H9 (cell line): ENCODE measurements around the gene ABCB8. TPM values are rescaled to one million over a fixed set of nuclear protein-coding genes. Genes with fewer than 3 reads are reported as not detected.

ENCODE experiments used
- DNase-seq: peaks from one replicate; pipeline ENCODE4 v3.0.0-alpha.2; 2017
- H2AFZ ChIP-seq: one replicate; pipeline ENCODE4 v1.6.1; 2013; ENCODE audit warnings: mild to moderate bottlenecking, low read length, control low read depth, moderate library complexity
- H2AK5ac ChIP-seq: 2 replicates; pipeline ENCODE4 v1.6.1; 2013; ENCODE audit warnings: low read length, control low read depth, mixed read lengths; ENCODE audit not compliant: insufficient read length
- H2BK120ac ChIP-seq: one replicate; pipeline ENCODE4 v1.6.1; 2013; ENCODE audit warnings: low read depth, mild to moderate bottlenecking, low read length, control low read depth, inconsistent platforms; ENCODE audit not compliant: poor library complexity, severe bottlenecking
- H2BK12ac ChIP-seq: 2 replicates; pipeline ENCODE4 v1.6.1; 2013; ENCODE audit warnings: low read length, control low read depth, mixed read lengths, low read depth; ENCODE audit not compliant: insufficient read length
- H2BK15ac ChIP-seq: 2 replicates; pipeline ENCODE4 v1.6.1; 2013; ENCODE audit warnings: low read depth, low read length, control low read depth
- H2BK20ac ChIP-seq: one replicate; pipeline ENCODE4 v1.6.1; 2013; ENCODE audit warnings: low read depth, mild to moderate bottlenecking, low read length, control low read depth, inconsistent platforms; ENCODE audit not compliant: poor library complexity, severe bottlenecking
- H2BK5ac ChIP-seq: 2 replicates; pipeline ENCODE4 v1.6.1; 2013; ENCODE audit warnings: low read length, control low read depth, mixed read lengths; ENCODE audit not compliant: insufficient read length
- H3K14ac ChIP-seq: 2 replicates; pipeline ENCODE4 v1.6.1; 2013; ENCODE audit warnings: low read length, control low read depth; ENCODE audit not compliant: insufficient read depth
- H3K18ac ChIP-seq: 2 replicates; pipeline ENCODE4 v1.6.1; 2013; ENCODE audit warnings: low read depth, mild to moderate bottlenecking, mixed read lengths, low read length, control low read depth; ENCODE audit not compliant: insufficient read length
- H3K23ac ChIP-seq: 2 replicates; pipeline ENCODE4 v1.6.1; 2013; ENCODE audit warnings: low read length, control low read depth, mixed read lengths, low read depth; ENCODE audit not compliant: insufficient read length
- H3K23me2 ChIP-seq: 2 replicates; pipeline ENCODE4 v1.6.1; 2013; ENCODE audit warnings: low read depth, mild to moderate bottlenecking, mixed read lengths, low read length, control low read depth; ENCODE audit not compliant: insufficient read length, poor library complexity, severe bottlenecking
- H3K27ac ChIP-seq: 2 replicates; pipeline ENCODE4 v1.5.1; 2013; ENCODE audit warnings: low read length, control low read depth, mixed read lengths, low read depth; ENCODE audit not compliant: insufficient read length
- H3K27me3 ChIP-seq: 2 replicates; pipeline ENCODE4 v1.6.1; 2013; ENCODE audit warnings: low read length, control low read depth, inconsistent platforms; ENCODE audit not compliant: insufficient read depth
- H3K4ac ChIP-seq: 2 replicates; pipeline ENCODE4 v1.6.1; 2013; ENCODE audit warnings: low read depth, mild to moderate bottlenecking, control low read depth, inconsistent platforms, low read length, moderate library complexity
- H3K4me1 ChIP-seq: 2 replicates; pipeline ENCODE4 v1.6.1; 2013; ENCODE audit warnings: low read length, control low read depth, inconsistent platforms; ENCODE audit not compliant: insufficient read depth
- H3K4me2 ChIP-seq: 2 replicates; pipeline ENCODE4 v1.6.1; 2013; ENCODE audit warnings: low read length, control low read depth, mixed read lengths; ENCODE audit not compliant: insufficient read length, insufficient read depth
- H3K56ac ChIP-seq: 2 replicates; pipeline ENCODE4 v1.6.1; 2013; ENCODE audit warnings: low read depth, mild to moderate bottlenecking, mixed read lengths, low read length, control low read depth; ENCODE audit not compliant: insufficient read length
- H3K79me1 ChIP-seq: 2 replicates; pipeline ENCODE4 v1.6.1; 2013; ENCODE audit warnings: low read depth, mild to moderate bottlenecking, moderate library complexity, low read length, control low read depth, inconsistent platforms; ENCODE audit not compliant: insufficient read depth, poor library complexity, severe bottlenecking
- H3K79me2 ChIP-seq: 2 replicates; pipeline ENCODE4 v1.6.1; 2013; ENCODE audit warnings: low read length, control low read depth, inconsistent platforms; ENCODE audit not compliant: insufficient read depth
- H3K9ac ChIP-seq: 2 replicates; pipeline ENCODE4 v1.6.1; 2013; ENCODE audit warnings: low read length, control low read depth, mixed read lengths; ENCODE audit not compliant: insufficient read length; ENCODE audit errors: extremely low read depth
- H3K9me3 ChIP-seq: one replicate; pipeline ENCODE4 v1.6.1; 2013; ENCODE audit warnings: low read depth, low read length, inconsistent platforms; ENCODE audit not compliant: control insufficient read depth
- H3T11ph ChIP-seq: one replicate; pipeline ENCODE4 v1.6.1; 2013; ENCODE audit warnings: mild to moderate bottlenecking, low read length, control low read depth, inconsistent platforms
- H4K20me1 ChIP-seq: one replicate; pipeline ENCODE4 v1.6.1; 2013; ENCODE audit not compliant: control insufficient read depth, insufficient read length, insufficient read depth
- H4K5ac ChIP-seq: 2 replicates; pipeline ENCODE4 v1.6.1; 2013; ENCODE audit warnings: low read depth, mild to moderate bottlenecking, mixed read lengths, low read length, control low read depth; ENCODE audit not compliant: insufficient read length
- H4K8ac ChIP-seq: replicated peaks from 2 replicates; pipeline ENCODE4 v1.6.1; 2013; ENCODE audit warnings: low read length, control low read depth, mixed read lengths, low read depth; ENCODE audit not compliant: insufficient read length
- H4K91ac ChIP-seq: 2 replicates; pipeline ENCODE4 v1.6.1; 2013; ENCODE audit warnings: low read depth, mild to moderate bottlenecking, moderate library complexity, mixed read lengths, low read length, control low read depth; ENCODE audit not compliant: insufficient read length
- H3K27ac Mint-ChIP-seq, 3 experiments: 2 replicates in 2 of 3; 3 replicates in 1 of 3; pipeline ENCODE4 v1.8.0; 2020 to 2021; ENCODE audit warnings: mixed read lengths in 3 of 3, mild to moderate bottlenecking in 1 of 3, moderate library complexity in 1 of 3
- H3K27me3 Mint-ChIP-seq: 2 replicates; pipeline ENCODE4 v1.8.0; 2021; ENCODE audit warnings: low read depth, mild to moderate bottlenecking, moderate library complexity, mixed read lengths
- H3K36me3 Mint-ChIP-seq, 3 experiments: 2 replicates in 2 of 3; 3 replicates in 1 of 3; pipeline ENCODE4 v1.8.0; 2020 to 2021; ENCODE audit warnings: low read depth in 3 of 3, mixed read lengths in 3 of 3; ENCODE audit not compliant: insufficient read depth in 1 of 3
- H3K4me1 Mint-ChIP-seq, 2 experiments: 2 replicates each; pipeline ENCODE4 v1.8.0; 2020; ENCODE audit warnings: mixed read lengths in 2 of 2
- H3K4me3 Mint-ChIP-seq, 2 experiments: 2 replicates in 1 of 2; 3 replicates in 1 of 2; pipeline ENCODE4 v1.8.0; 2020 to 2021; ENCODE audit warnings: mild to moderate bottlenecking in 2 of 2, mixed read lengths in 2 of 2, moderate library complexity in 1 of 2
- H3K9me3 Mint-ChIP-seq, 2 experiments: 2 replicates in 1 of 2; 3 replicates in 1 of 2; pipeline ENCODE4 v1.8.0; 2020; ENCODE audit warnings: mild to moderate bottlenecking in 2 of 2, mixed read lengths in 2 of 2, moderate library complexity in 1 of 2
- CTCF ChIP-seq: fragments of 200-600 bp; sonication (generic); conservative IDR thresholded peaks from 3 replicates; pipeline ENCODE4 v1.8.0; 2021; ENCODE audit warnings: antibody characterized with exemption, mild to moderate bottlenecking
- WGBS: extraction: QIAGEN DNeasy Blood & Tissue Kit; methylation state at CpG from one replicate; pipeline ENCODE4 v1.1.7; 2013; ENCODE audit warnings: missing lambda C conversion rate, low lambda C conversion rate, mixed read lengths; ENCODE audit not compliant: insufficient read length; ENCODE audit errors: extremely low coverage; 5-methylcytosine and 5-hydroxymethylcytosine counted together
- total RNA-seq: library from RNA; stranded (reverse); gene quantifications from 2 replicates; pipeline ENCODE4 v1.2.1, GENCODE V29; 2021

ABCB8 gene
- total RNA-seq, 1 experiment from 2014 or later, result 22.1 TPM

GRCh38 chr7:150994141-150994837 is 34.0 kb upstream of the ABCB8 start:
- peaks cover 9 to 15% of the 10 kb centered on the region in 2 experiments for H3K9me3 Mint-ChIP-seq
- no peak overlapping the region for H2BK120ac ChIP-seq
- no peak overlapping the region for H2BK12ac ChIP-seq
- H3K56ac ChIP-seq, result no peak overlapping the region
- H2AK5ac ChIP-seq, result no peak overlapping the region
- H3K4me1 Mint-ChIP-seq, result peaks cover 5 to 28% of the 10 kb centered on the region in 2 experiments
- peaks cover 14% of the 10 kb centered on the region for H3K27me3 Mint-ChIP-seq
- H3K9ac ChIP-seq, result no peak overlapping the region
- no peak overlapping the region for H2BK20ac ChIP-seq
- no peak overlapping the region for H3T11ph ChIP-seq
- H3K14ac ChIP-seq, result no peak overlapping the region
- H3K36me3 Mint-ChIP-seq, result peaks cover 0 to 12% (median 5%) of the 10 kb centered on the region in 3 experiments; a peak in 4 of 7 replicates
- H3K9me3 ChIP-seq, result no peaks in the 10 kb centered on the region
- H3K23ac ChIP-seq, result no peak overlapping the region
- no peaks in the 10 kb centered on the region for H3K27me3 ChIP-seq
- H3K4me2 ChIP-seq, result no peak overlapping the region
- no peaks in the 10 kb centered on the region; the same call in 1 of the 2 replicates for H3K4me1 ChIP-seq
- no peak for DNase-seq
- no peak overlapping the region for H3K18ac ChIP-seq
- TF ChIP-seq CTCF, result no peak
- no peak overlapping the region for H3K4ac ChIP-seq
- H2BK15ac ChIP-seq, result no peak overlapping the region
- H3K27ac ChIP-seq, result no peak overlapping the region
- H4K8ac ChIP-seq, result no peak overlapping the region
- H2AFZ ChIP-seq, result no peak overlapping the region
- no peaks in the 10 kb centered on the region for H3K79me2 ChIP-seq
- no peaks in the 10 kb centered on the region for H3K79me1 ChIP-seq
- WGBS, result no CpG with 5 or more reads among the region's 15 CpGs
- H3K23me2 ChIP-seq, result no peaks in the 10 kb centered on the region
- H4K91ac ChIP-seq, result no peak overlapping the region
- no peak overlapping the region for H2BK5ac ChIP-seq
- no peak overlapping the region for H4K5ac ChIP-seq
- no peak overlapping the region for H3K27ac Mint-ChIP-seq
- no peak overlapping the region for H3K4me3 Mint-ChIP-seq
- no peaks in the 10 kb centered on the region for H4K20me1 ChIP-seq
